Measurements from ENCODE around the gene F11R.

- TF ChIP-seq RBAK (tag by site-specific recombination; IDR thresholded peaks at IDR 0.05) (no peak), REST (tag by site-specific recombination; IDR thresholded peaks at IDR 0.05) (peak; percentile 57), ZNF600 (tag by site-specific recombination; IDR thresholded peaks at IDR 0.05) (no peak), ZBTB11 (tag by site-specific recombination; conservative IDR thresholded peaks at IDR 0.05; ENCODE audit: low read depth) (peak; percentile 70), ZNF350 (tag by site-specific recombination; IDR thresholded peaks at IDR 0.05) (no peak)
- TF ChIP-seq, protein P1, sequence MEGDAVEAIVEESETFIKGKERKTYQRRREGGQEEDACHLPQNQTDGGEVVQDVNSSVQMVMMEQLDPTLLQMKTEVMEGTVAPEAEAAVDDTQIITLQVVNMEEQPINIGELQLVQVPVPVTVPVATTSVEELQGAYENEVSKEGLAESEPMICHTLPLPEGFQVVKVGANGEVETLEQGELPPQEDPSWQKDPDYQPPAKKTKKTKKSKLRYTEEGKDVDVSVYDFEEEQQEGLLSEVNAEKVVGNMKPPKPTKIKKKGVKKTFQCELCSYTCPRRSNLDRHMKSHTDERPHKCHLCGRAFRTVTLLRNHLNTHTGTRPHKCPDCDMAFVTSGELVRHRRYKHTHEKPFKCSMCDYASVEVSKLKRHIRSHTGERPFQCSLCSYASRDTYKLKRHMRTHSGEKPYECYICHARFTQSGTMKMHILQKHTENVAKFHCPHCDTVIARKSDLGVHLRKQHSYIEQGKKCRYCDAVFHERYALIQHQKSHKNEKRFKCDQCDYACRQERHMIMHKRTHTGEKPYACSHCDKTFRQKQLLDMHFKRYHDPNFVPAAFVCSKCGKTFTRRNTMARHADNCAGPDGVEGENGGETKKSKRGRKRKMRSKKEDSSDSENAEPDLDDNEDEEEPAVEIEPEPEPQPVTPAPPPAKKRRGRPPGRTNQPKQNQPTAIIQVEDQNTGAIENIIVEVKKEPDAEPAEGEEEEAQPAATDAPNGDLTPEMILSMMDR (tag by site-specific recombination; IDR thresholded peaks at IDR 0.05): no peak
Measured at GRCh38 chr1:161012420-161012819, 8.5 kb downstream of the F11R start.
